Right renal cortex interstitium (tissue), 3 donors: ENCODE measurements around the gene TTLL5. TPM values are rescaled to one million over a fixed set of nuclear protein-coding genes. Genes with fewer than 3 reads are reported as not detected.
"Not testable (repeated sequence)": the region's sequence is repeated elsewhere in the genome, so short reads cannot be mapped to it uniquely, and the experiment has no call there.

ENCODE experiments used
- DNase-seq, 3 donors: peaks; one replicate each; pipeline ENCODE4 v3.0.0-alpha.2; 2013; ENCODE audit warnings: low read depth in 3 of 3, low spot score in 2 of 3
- polyA plus RNA-seq, 3 donors: library from polyadenylated mRNA; unstranded; fragments of 120-200 nt; gene quantifications; one replicate each; pipeline ENCODE4 v1.2.1, GENCODE V29; 2013; ENCODE audit not compliant: insufficient read length in 3 of 3

Gene TTLL5
- polyA plus RNA-seq, 3 donors = 28.7 to 35.1 (median 33.1) TPM

- DNase-seq = no peak
Measured at GRCh38 chr14:75888945-75889344, 227.9 kb downstream of the TTLL5 start.

GRCh38 chr14:75896341-75896740 is 235.3 kb downstream of the TTLL5 start:
- no peak for DNase-seq

- DNase-seq = no peak
Measured at GRCh38 chr14:75904311-75904710, 243.3 kb downstream of the TTLL5 start.

- DNase-seq = peak in 2 of 3 donors; percentile 29 to 39
Measured at GRCh38 chr14:75905147-75905904, 244.3 kb downstream of the TTLL5 start.

GRCh38 chr14:75906228-75906627 is 245.2 kb downstream of the TTLL5 start:
- DNase-seq = no peak

- peak in 2 of 3 donors; percentile 35 to 41 for DNase-seq
Measured at GRCh38 chr14:75906680-75907280, 245.7 kb downstream of the TTLL5 start.

GRCh38 chr14:75907756-75908359 is 246.8 kb downstream of the TTLL5 start:
- DNase-seq = no peak

- DNase-seq = no peak
Measured at GRCh38 chr14:75909630-75910029, 248.6 kb downstream of the TTLL5 start.

- DNase-seq = no peak
Measured at GRCh38 chr14:75910048-75910447, 249.0 kb downstream of the TTLL5 start.

- DNase-seq = no peak
Measured at GRCh38 chr14:75911883-75912282, 250.8 kb downstream of the TTLL5 start.

GRCh38 chr14:75913183-75913582 is 252.1 kb downstream of the TTLL5 start:
- DNase-seq = no peak

- no peak for DNase-seq
Measured at GRCh38 chr14:75915045-75915444, 254.0 kb downstream of the TTLL5 start.

- DNase-seq = no peak
Measured at GRCh38 chr14:75917322-75917945, 256.4 kb downstream of the TTLL5 start.

GRCh38 chr14:75917946-75918335 is 256.9 kb downstream of the TTLL5 start:
- DNase-seq = no peak

GRCh38 chr14:75920421-75920820 is 259.4 kb downstream of the TTLL5 start:
- not testable (repeated sequence) for DNase-seq

GRCh38 chr14:75925141-75925840 is 264.2 kb downstream of the TTLL5 start:
- not testable (repeated sequence) for DNase-seq

GRCh38 chr14:75926431-75927115 is 265.5 kb downstream of the TTLL5 start:
- no peak for DNase-seq

GRCh38 chr14:75927564-75928087 is 266.6 kb downstream of the TTLL5 start:
- no peak for DNase-seq

- peak; percentile 13 to 23 (median 23) for DNase-seq
Measured at GRCh38 chr14:75928690-75929181, 267.7 kb downstream of the TTLL5 start.
